Endothelial cell of umbilical vein (primary cell): ENCODE measurements around the gene OR4C45. TPM values are rescaled to one million over a fixed set of nuclear protein-coding genes. Genes with fewer than 3 reads are reported as not detected.

Experiments
- BruUV-seq: library from RNA; stranded (reverse); fragments of 400-500 nt; replicated peaks from 2 replicates; lab custom pipeline; 2021; lab: Mats Ljungman, UMichigan
- CTCF ChIA-PET: fragments of 300-600, 350-600 bp; sonication (Branson Sonifier 250); formaldehyde crosslinking; loops from one replicate; lab custom pipeline; 2021; ENCODE audit warnings: antibody characterized with exemption, inconsistent platforms; lab: Charles Lee
- POLR2A ChIA-PET: fragments of 300-600, 350-600 bp; sonication (Branson Sonifier 250); formaldehyde crosslinking; loops from one replicate; lab custom pipeline; 2021; ENCODE audit warnings: antibody characterized with exemption, inconsistent platforms; lab: Charles Lee
- DNase-seq: peaks from one replicate; pipeline ENCODE4 v3.0.0-alpha.2; 2011; ENCODE audit warnings: low read depth, low spot score
- FAIRE-seq: peaks from 2 replicates; lab custom pipeline; 2011; peaks lifted over from hg19 to GRCh38; lab: Jason Lieb, UNC
- H2AFZ ChIP-seq: 2 replicates; pipeline ENCODE4 v1.6.0; 2012; ENCODE audit warnings: low read depth, low read length, control low read depth, inconsistent platforms
- H3K27ac ChIP-seq: 2 replicates; pipeline ENCODE4 v1.5.1; 2011; ENCODE audit warnings: low read depth, mild to moderate bottlenecking, control low read depth, low read length, moderate library complexity; ENCODE audit not compliant: insufficient read depth
- H3K27me3 ChIP-seq, 2 experiments: 2 replicates each; pipeline versions ENCODE4 v1.6.0 to v1.6.1; 2011; ENCODE audit warnings: low read length in 2 of 2, mixed read lengths in 1 of 2; ENCODE audit not compliant: control insufficient read depth in 2 of 2, insufficient read depth in 2 of 2
- H3K36me3 ChIP-seq, 2 experiments: 2 replicates in 1 of 2; 3 replicates in 1 of 2; pipeline ENCODE4 v1.5.1; 2011; ENCODE audit warnings: low read length in 2 of 2, mild to moderate bottlenecking in 1 of 2, moderate library complexity in 1 of 2; ENCODE audit not compliant: control insufficient read depth in 2 of 2, insufficient read depth in 2 of 2; ENCODE audit errors: extremely low read depth in 1 of 2
- H3K4me1 ChIP-seq: 3 replicates; pipeline ENCODE4 v1.5.1; 2011; ENCODE audit warnings: mild to moderate bottlenecking, low read length; ENCODE audit not compliant: control insufficient read depth, insufficient read depth; ENCODE audit errors: extremely low read depth
- H3K4me2 ChIP-seq: 2 replicates; pipeline ENCODE4 v1.6.1; 2011; ENCODE audit warnings: low read length, control low read depth, mixed read lengths; ENCODE audit not compliant: insufficient read depth
- H3K4me3 ChIP-seq, 3 experiments: fragments of 200-600 bp in 1 of 3; sonication (generic), shearing (Covaris generic) in 1 of 3; replicated peaks in 1 of 3; 2 replicates each; pipeline ENCODE4 v1.5.1; 2011 to 2016; ENCODE audit warnings: control low read depth in 3 of 3, low read length in 3 of 3, mild to moderate bottlenecking in 2 of 3, inconsistent platforms in 1 of 3, low read depth in 1 of 3, moderate library complexity in 1 of 3; ENCODE audit not compliant: insufficient read depth in 1 of 3
- H3K79me2 ChIP-seq: 2 replicates; pipeline ENCODE4 v1.6.0; 2012; ENCODE audit warnings: low read length, inconsistent platforms; ENCODE audit not compliant: control insufficient read depth, insufficient read depth
- H3K9ac ChIP-seq: replicated peaks from 2 replicates; pipeline ENCODE3; 2011; ENCODE audit warnings: low read length, control low read depth; ENCODE audit not compliant: insufficient read depth; ENCODE audit errors: extremely low read depth
- H3K9me1 ChIP-seq: replicated peaks from 3 replicates; pipeline ENCODE4 v1.6.0; 2011; ENCODE audit warnings: mild to moderate bottlenecking, low read length; ENCODE audit not compliant: control insufficient read depth, insufficient read depth; ENCODE audit errors: extremely low read depth
- H3K9me3 ChIP-seq: replicated peaks from 2 replicates; pipeline ENCODE4 v1.5.1; 2012; ENCODE audit warnings: low read length, inconsistent platforms; ENCODE audit not compliant: control insufficient read depth, insufficient read depth
- H4K20me1 ChIP-seq: replicated peaks from 2 replicates; pipeline ENCODE3; 2011; ENCODE audit warnings: mild to moderate bottlenecking, low read length; ENCODE audit not compliant: control insufficient read depth, insufficient read depth; ENCODE audit errors: extremely low read depth
- JUN ChIP-seq: IDR thresholded peaks from 2 replicates; pipeline ENCODE4 v1.6.1; 2011; ENCODE audit warnings: borderline replicate concordance, low read depth; ENCODE audit not compliant: insufficient read length, insufficient read depth
- MAX ChIP-seq: IDR thresholded peaks from 2 replicates; pipeline ENCODE4 v1.6.1; 2011; ENCODE audit not compliant: insufficient read depth, insufficient read length
- MYC ChIP-seq: IDR thresholded peaks from one replicate; pipeline ENCODE4 v1.6.1; 2011; ENCODE audit warnings: mild to moderate bottlenecking, low read depth, low read length
- POLR2A ChIP-seq: IDR thresholded peaks from 2 replicates; pipeline ENCODE4 v1.6.1; 2012; ENCODE audit warnings: low read depth, mild to moderate bottlenecking, control low read depth, low read length
- dilution Hi-C: fragments of 300-500 bp; cut with MboI; formaldehyde crosslinking; loops from one replicate; pipeline ENCODE4 v1.15.0; 2019; ENCODE audit warnings: low sequenced_read_pairs; ENCODE audit not compliant: extremely low pct_ligation_motif_present
- intact Hi-C: fragments of 100-400 bp; cut with micrococcal nuclease; formaldehyde crosslinking; loops from one replicate; pipeline ENCODE4 v1.10.0; 2022
- polyA plus RNA-seq, 4 experiments: library from polyadenylated mRNA; depleted of rRNA in 3 of 4; stranded (reverse) in 3 of 4; unstranded in 1 of 4; fragments of >200 nt; gene quantifications; 2 replicates each; pipeline versions ENCODE4 v1.2.1 to v1.2.3, GENCODE V29; 2011 to 2012; ENCODE audit warnings: missing spikeins in 1 of 4
- total RNA-seq: library from RNA; stranded (reverse); gene quantifications from 2 replicates; pipeline ENCODE4 v1.2.3, GENCODE V29; 2021
- TF ChIP-seq, protein P1 (sequence below), 2 donors: IDR thresholded peaks; 1 replicate in 1 of 2; 2 replicates in 1 of 2; pipeline ENCODE4 v1.5.1; 2011; ENCODE audit warnings: low read length in 2 of 2, mild to moderate bottlenecking in 2 of 2, moderate library complexity in 2 of 2, control low read depth in 1 of 2, inconsistent platforms in 1 of 2, low read depth in 1 of 2; ENCODE audit not compliant: insufficient read depth in 1 of 2; ENCODE audit errors: extremely low read depth in 1 of 2

Gene OR4C45
- total and polyA plus RNA-seq, 2 donors (not counting 3 experiments of a cell fraction or from before 2014, with no cell fraction given), result not detected

- no peak overlapping the region for H3K9ac ChIP-seq
- BruUV-seq, result no TSS peak
- TF ChIP-seq MAX (no peak), MYC (no peak)
- TF ChIP-seq, protein P1, sequence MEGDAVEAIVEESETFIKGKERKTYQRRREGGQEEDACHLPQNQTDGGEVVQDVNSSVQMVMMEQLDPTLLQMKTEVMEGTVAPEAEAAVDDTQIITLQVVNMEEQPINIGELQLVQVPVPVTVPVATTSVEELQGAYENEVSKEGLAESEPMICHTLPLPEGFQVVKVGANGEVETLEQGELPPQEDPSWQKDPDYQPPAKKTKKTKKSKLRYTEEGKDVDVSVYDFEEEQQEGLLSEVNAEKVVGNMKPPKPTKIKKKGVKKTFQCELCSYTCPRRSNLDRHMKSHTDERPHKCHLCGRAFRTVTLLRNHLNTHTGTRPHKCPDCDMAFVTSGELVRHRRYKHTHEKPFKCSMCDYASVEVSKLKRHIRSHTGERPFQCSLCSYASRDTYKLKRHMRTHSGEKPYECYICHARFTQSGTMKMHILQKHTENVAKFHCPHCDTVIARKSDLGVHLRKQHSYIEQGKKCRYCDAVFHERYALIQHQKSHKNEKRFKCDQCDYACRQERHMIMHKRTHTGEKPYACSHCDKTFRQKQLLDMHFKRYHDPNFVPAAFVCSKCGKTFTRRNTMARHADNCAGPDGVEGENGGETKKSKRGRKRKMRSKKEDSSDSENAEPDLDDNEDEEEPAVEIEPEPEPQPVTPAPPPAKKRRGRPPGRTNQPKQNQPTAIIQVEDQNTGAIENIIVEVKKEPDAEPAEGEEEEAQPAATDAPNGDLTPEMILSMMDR (IDR thresholded peaks at IDR 0.05; ENCODE audit: extremely low read depth in 1 of 2, insufficient read depth in 1 of 2, low read depth in 1 of 2, low read length in 2 of 2), result no peak
- no peaks in the 10 kb centered on the region for H3K79me2 ChIP-seq
- no peak overlapping the region for H2AFZ ChIP-seq
- no peaks in the 10 kb centered on the region for H3K9me1 ChIP-seq
- ChIA-PET CTCF (no interaction called here), POLR2A (no interaction called here)
- FAIRE-seq, result no peak
- no peak overlapping the region for H3K4me2 ChIP-seq
- no peaks in the 10 kb centered on the region for H3K4me1 ChIP-seq
- H3K36me3 ChIP-seq, result no peaks in the 10 kb centered on the region
- no peak overlapping the region for H3K27ac ChIP-seq
- no peak for DNase-seq
- intact Hi-C loops (no loop called here), dilution Hi-C loops (no loop called here)
- H3K4me3 ChIP-seq, result no peak overlapping the region
- no peaks in the 10 kb centered on the region for H3K27me3 ChIP-seq
- H4K20me1 ChIP-seq, result no peaks in the 10 kb centered on the region
- H3K9me3 ChIP-seq, result peaks cover 2% of the 10 kb centered on the region
Observed at GRCh38 chr11:50074161-50074560, 41.5 kb downstream of the OR4C45 start.

GRCh38 chr11:50075856-50076255 lies 43.2 kb downstream of the OR4C45 start:
- DNase-seq, result no peak
- no peaks in the 10 kb centered on the region for H3K9me1 ChIP-seq
- no peak overlapping the region for H3K27ac ChIP-seq
- no peaks in the 10 kb centered on the region for H3K79me2 ChIP-seq
- dilution Hi-C loops (no loop called here), intact Hi-C loops (no loop called here)
- peaks cover 2% of the 10 kb centered on the region for H3K9me3 ChIP-seq
- POLR2A ChIA-PET, result no interaction called here
- no peak overlapping the region for H2AFZ ChIP-seq
- no peak for TF ChIP-seq JUN
- TF ChIP-seq POLR2A, result no peak
- no peak overlapping the region for H3K4me3 ChIP-seq
- FAIRE-seq, result no peak
- H3K36me3 ChIP-seq, result no peaks in the 10 kb centered on the region
- H3K9ac ChIP-seq, result no peak overlapping the region
- no peaks in the 10 kb centered on the region for H3K4me1 ChIP-seq
- CTCF ChIA-PET, result no interaction called here
- H3K4me2 ChIP-seq, result no peak overlapping the region
- no TSS peak for BruUV-seq
- no peaks in the 10 kb centered on the region for H3K27me3 ChIP-seq
- H4K20me1 ChIP-seq, result no peaks in the 10 kb centered on the region
